NT2/D1 (cell line): Measurements from ENCODE around the gene GIPC2.
"Not testable (repeated sequence)": the region's sequence is repeated elsewhere in the genome, so short reads cannot be mapped to it uniquely, and the experiment has no call there.

Experiments used
- DNase-seq: peaks from one replicate; pipeline ENCODE4 v3.0.0-alpha.2; 2011; ENCODE audit warnings: low read depth, low spot score
- H3K27me3 ChIP-seq: 2 replicates; pipeline ENCODE4 v1.6.0; 2011; ENCODE audit warnings: mild to moderate bottlenecking; ENCODE audit not compliant: insufficient read length, insufficient read depth
- H3K36me3 ChIP-seq: 2 replicates; pipeline ENCODE4 v1.6.1; 2011; ENCODE audit warnings: mild to moderate bottlenecking, low read length, mixed read lengths; ENCODE audit not compliant: insufficient read depth, insufficient read length
- H3K4me1 ChIP-seq: 2 replicates; pipeline ENCODE4 v1.5.1; 2011; ENCODE audit not compliant: insufficient read depth, insufficient read length
- H3K4me3 ChIP-seq: 2 replicates; pipeline ENCODE4 v1.5.1; 2011; ENCODE audit warnings: low read depth; ENCODE audit not compliant: insufficient read length
- H3K9ac ChIP-seq: 2 replicates; pipeline ENCODE4 v1.6.0; 2011; ENCODE audit warnings: low read depth; ENCODE audit not compliant: insufficient read length
- H3K9me3 ChIP-seq: 2 replicates; pipeline ENCODE4 v1.5.1; 2011; ENCODE audit warnings: mild to moderate bottlenecking, low read length; ENCODE audit not compliant: insufficient read depth
- SUZ12 ChIP-seq: IDR thresholded peaks from 2 replicates; pipeline ENCODE4 v1.6.1; 2011; ENCODE audit not compliant: insufficient read length, insufficient read depth; ENCODE audit errors: extremely low read depth
- YY1 ChIP-seq: IDR thresholded peaks from 2 replicates; pipeline ENCODE4 v1.6.1; 2011; ENCODE audit not compliant: insufficient read length, insufficient read depth
- ZNF274 ChIP-seq: IDR thresholded peaks from 2 replicates; pipeline ENCODE4 v1.6.1; 2011; ENCODE audit warnings: mild to moderate bottlenecking, low read depth, low read length

Gene GIPC2

GRCh38 chr1:78055565-78056132 is 9.9 kb downstream of the GIPC2 start:
- TF ChIP-seq ZNF274 (no peak), SUZ12 (no peak), YY1 (no peak)
- H3K36me3 ChIP-seq, result no peaks in the 10 kb centered on the region
- no peaks in the 10 kb centered on the region for H3K9me3 ChIP-seq
- H3K4me1 ChIP-seq, result no peaks in the 10 kb centered on the region
- no peak overlapping the region for H3K9ac ChIP-seq
- H3K27me3 ChIP-seq, result no peaks in the 10 kb centered on the region
- H3K4me3 ChIP-seq, result no peak overlapping the region
- no peak for DNase-seq

GRCh38 chr1:78058670-78059069 is 12.9 kb downstream of the GIPC2 start:
- Histone ChIP-seq H3K9ac (no peak overlapping the region), H3K4me3 (no peak overlapping the region), H3K9me3 (no peaks in the 10 kb centered on the region), H3K27me3 (no peaks in the 10 kb centered on the region), H3K36me3 (no peaks in the 10 kb centered on the region), H3K4me1 (no peaks in the 10 kb centered on the region)
- no peak for DNase-seq
- TF ChIP-seq YY1, result no peak
- TF ChIP-seq ZNF274, result no peak

GRCh38 chr1:78060857-78061563 is 15.2 kb downstream of the GIPC2 start:
- Histone ChIP-seq H3K27me3 (no peaks in the 10 kb centered on the region), H3K9ac (no peak overlapping the region), H3K36me3 (no peaks in the 10 kb centered on the region), H3K4me1 (no peaks in the 10 kb centered on the region), H3K9me3 (no peaks in the 10 kb centered on the region), H3K4me3 (no peak overlapping the region)
- no peak for DNase-seq
- TF ChIP-seq ZNF274 (no peak), YY1 (no peak), SUZ12 (no peak)

- H3K27me3 ChIP-seq, result no peaks in the 10 kb centered on the region
- no peak overlapping the region for H3K4me3 ChIP-seq
- no peak for DNase-seq
- H3K4me1 ChIP-seq, result no peaks in the 10 kb centered on the region
- H3K36me3 ChIP-seq, result no peaks in the 10 kb centered on the region
- H3K9ac ChIP-seq, result no peak overlapping the region
- TF ChIP-seq ZNF274 (no peak), SUZ12 (no peak)
- no peaks in the 10 kb centered on the region for H3K9me3 ChIP-seq
Observed at GRCh38 chr1:78061825-78062523, 16.2 kb downstream of the GIPC2 start.

- not testable (repeated sequence) for H3K36me3 ChIP-seq, DNase-seq, H3K4me1 ChIP-seq, H3K9ac ChIP-seq, H3K4me3 ChIP-seq, H3K9me3 ChIP-seq, H3K27me3 ChIP-seq
Observed at GRCh38 chr1:78064886-78065285, 19.1 kb downstream of the GIPC2 start.

GRCh38 chr1:78068681-78069283 is 23.0 kb downstream of the GIPC2 start:
- no peak for TF ChIP-seq ZNF274
- TF ChIP-seq SUZ12, result no peak
- no peak for TF ChIP-seq YY1
- H3K9me3 ChIP-seq, result no peaks in the 10 kb centered on the region
- no peak overlapping the region for H3K4me3 ChIP-seq
- DNase-seq, result no peak
- no peaks in the 10 kb centered on the region for H3K27me3 ChIP-seq
- H3K4me1 ChIP-seq, result no peaks in the 10 kb centered on the region
- H3K9ac ChIP-seq, result no peak overlapping the region
- H3K36me3 ChIP-seq, result no peaks in the 10 kb centered on the region

GRCh38 chr1:78069784-78070183 is 24.0 kb downstream of the GIPC2 start:
- TF ChIP-seq YY1 (no peak), ZNF274 (no peak), SUZ12 (no peak)
- no peaks in the 10 kb centered on the region for H3K27me3 ChIP-seq
- H3K4me1 ChIP-seq, result no peaks in the 10 kb centered on the region

More at GRCh38 chr1:78069784-78070183, 24.0 kb downstream of the GIPC2 start:
- Histone ChIP-seq H3K9me3 (no peaks in the 10 kb centered on the region), H3K9ac (no peak overlapping the region), H3K36me3 (no peaks in the 10 kb centered on the region), H3K4me3 (no peak overlapping the region)
- DNase-seq, result no peak
